CD14-positive monocyte (primary cell): ENCODE data around the gene SUCO. TPM values are rescaled to one million over a fixed set of nuclear protein-coding genes. Genes with fewer than 3 reads are reported as not detected.

Experiments used
- DNase-seq, 3 donors: peaks; one replicate each; pipeline ENCODE4 v3.0.0-alpha.2; 2011 to 2022
- H2AFZ ChIP-seq: 2 replicates; pipeline ENCODE4 v1.6.0; 2012; ENCODE audit warnings: mild to moderate bottlenecking, low read depth, low read length, inconsistent platforms; ENCODE audit not compliant: insufficient read depth, poor library complexity, severe bottlenecking
- H3K27ac ChIP-seq, 2 donors: 1 replicate in 1 of 2; 2 replicates in 1 of 2; pipeline ENCODE4 v1.5.1; 2012 to 2013; ENCODE audit warnings: low read length in 2 of 2, control low read depth in 1 of 2, inconsistent platforms in 1 of 2, low read depth in 1 of 2, mild to moderate bottlenecking in 1 of 2
- H3K27me3 ChIP-seq, 2 donors: one replicate each; pipeline versions ENCODE4 v1.6.0 to v1.6.1; 2011 to 2013; ENCODE audit warnings: low read length in 2 of 2; ENCODE audit not compliant: control insufficient read depth in 2 of 2, insufficient read depth in 2 of 2
- H3K36me3 ChIP-seq, 2 donors: replicated peaks in 1 of 2; 1 replicate in 1 of 2; 2 replicates in 1 of 2; pipeline versions ENCODE4 v1.5.1 to v1.6.1; 2012 to 2013; ENCODE audit warnings: low read length in 2 of 2, control low read depth in 1 of 2, inconsistent platforms in 1 of 2, mild to moderate bottlenecking in 1 of 2; ENCODE audit not compliant: insufficient read depth in 2 of 2, control insufficient read depth in 1 of 2
- H3K4me1 ChIP-seq, 2 donors: 1 replicate in 1 of 2; 2 replicates in 1 of 2; pipeline versions ENCODE4 v1.5.1 to v1.6.1; 2012 to 2013; ENCODE audit warnings: low read length in 2 of 2, control low read depth in 1 of 2, inconsistent platforms in 1 of 2, mild to moderate bottlenecking in 1 of 2, moderate library complexity in 1 of 2; ENCODE audit not compliant: insufficient read depth in 2 of 2, control insufficient read depth in 1 of 2
- H3K4me2 ChIP-seq: replicated peaks from 2 replicates; pipeline ENCODE3; 2012; ENCODE audit warnings: low read length, moderate library complexity, mild to moderate bottlenecking; ENCODE audit not compliant: poor library complexity, severe bottlenecking; ENCODE audit errors: extremely low read depth
- H3K4me3 ChIP-seq, 3 experiments: fragments of 200-600 bp in 1 of 3; sonication (generic) in 1 of 3; replicated peaks in 1 of 3; 1 replicate in 2 of 3; 2 replicates in 1 of 3; pipeline ENCODE4 v1.5.1; 2011 to 2013; ENCODE audit warnings: low read length in 3 of 3, mild to moderate bottlenecking in 3 of 3, control low read depth in 2 of 3, low read depth in 2 of 3, inconsistent platforms in 1 of 3, moderate library complexity in 1 of 3
- H3K79me2 ChIP-seq: 2 replicates; pipeline ENCODE4 v1.6.0; 2012; ENCODE audit warnings: mild to moderate bottlenecking, control low read depth, inconsistent platforms, low read length, moderate library complexity; ENCODE audit not compliant: insufficient read depth
- H3K9ac ChIP-seq: 2 replicates; pipeline ENCODE4 v1.6.0; 2017; ENCODE audit warnings: low read length, mild to moderate bottlenecking; ENCODE audit not compliant: insufficient read depth, poor library complexity, severe bottlenecking
- H3K9me3 ChIP-seq, 2 donors: replicated peaks in 1 of 2; 1 replicate in 1 of 2; 2 replicates in 1 of 2; pipeline versions ENCODE4 v1.5.1 to v1.6.1; 2012 to 2013; ENCODE audit warnings: low read length in 2 of 2, control low read depth in 1 of 2; ENCODE audit not compliant: control insufficient read depth in 1 of 2, insufficient read depth in 1 of 2
- H4K20me1 ChIP-seq: 2 replicates; pipeline ENCODE4 v1.6.0; 2012; ENCODE audit warnings: mild to moderate bottlenecking, low read length, control low read depth, moderate library complexity; ENCODE audit not compliant: insufficient read depth
- H3K27ac Mint-ChIP-seq, 7 donors: one replicate each; pipeline ENCODE4 v1.8.0; 2020; ENCODE audit warnings: mild to moderate bottlenecking in 7 of 7, mixed read lengths in 7 of 7, moderate library complexity in 6 of 7, inconsistent platforms in 2 of 7
- H3K27me3 Mint-ChIP-seq, 3 donors: one replicate each; pipeline ENCODE4 v1.8.0; 2021 to 2022; ENCODE audit warnings: low read depth in 3 of 3, mild to moderate bottlenecking in 3 of 3, mixed read lengths in 3 of 3, moderate library complexity in 3 of 3, inconsistent platforms in 1 of 3
- H3K36me3 Mint-ChIP-seq, 2 donors: one replicate each; pipeline ENCODE4 v1.8.0; 2020; ENCODE audit warnings: mixed read lengths in 2 of 2, inconsistent platforms in 1 of 2, mild to moderate bottlenecking in 1 of 2
- H3K4me1 Mint-ChIP-seq: one replicate; pipeline ENCODE4 v1.8.0; 2020; ENCODE audit warnings: mild to moderate bottlenecking, mixed read lengths
- H3K4me3 Mint-ChIP-seq, 2 donors: one replicate each; pipeline ENCODE4 v1.8.0; 2020; ENCODE audit warnings: mild to moderate bottlenecking in 2 of 2, mixed read lengths in 2 of 2, moderate library complexity in 1 of 2
- H3K9me3 Mint-ChIP-seq, 7 donors: one replicate each; pipeline ENCODE4 v1.8.0; 2020 to 2022; ENCODE audit warnings: mixed read lengths in 7 of 7, mild to moderate bottlenecking in 6 of 7, moderate library complexity in 6 of 7, inconsistent platforms in 2 of 7
- CTCF ChIP-seq: fragments of 200-600 bp; IDR thresholded peaks from one replicate; pipeline ENCODE4 v1.8.0; 2022; ENCODE audit warnings: antibody characterized with exemption, mild to moderate bottlenecking
- WGBS: methylation state at CpG from one replicate; pipeline ENCODE4 v1.1.5; 2013; ENCODE audit warnings: missing lambda C conversion rate; ENCODE audit not compliant: insufficient coverage; 5-methylcytosine and 5-hydroxymethylcytosine counted together
- intact Hi-C, 2 donors: fragments of 100-400 bp; cut with micrococcal nuclease; formaldehyde crosslinking; loops; one replicate each; pipeline versions ENCODE4 v1.15.0 to v1.15.1; 2023
- polyA plus RNA-seq, 3 donors: library from polyadenylated mRNA; depleted of rRNA in 1 of 3; unstranded in 2 of 3; stranded (reverse) in 1 of 3; fragments of 300-500 nt in 2 of 3; fragments of >200 nt in 1 of 3; fragmentation: Illumina TruSeq in 2 of 3; gene quantifications; 1 replicate in 2 of 3; 2 replicates in 1 of 3; pipeline ENCODE4 v1.2.3, GENCODE V29; 2012 to 2021

Gene SUCO
- polyA plus RNA-seq, 3 donors = 6.8 to 8.5 (median 6.8) TPM

- H3K27ac Mint-ChIP-seq = peak overlapping the region in 1 of 7 donors; percentile 13
- H3K36me3 Mint-ChIP-seq = peaks cover 7 to 20% of the 10 kb centered on the region in 2 donors
- peaks cover 10 to 13% of the 10 kb centered on the region in 2 donors for H3K4me1 ChIP-seq
- H4K20me1 ChIP-seq = peaks cover 85% of the 10 kb centered on the region
- peaks cover 96% of the 10 kb centered on the region for H3K79me2 ChIP-seq
- H3K9me3 Mint-ChIP-seq = no peaks in the 10 kb centered on the region
- no peaks in the 10 kb centered on the region for H3K27me3 ChIP-seq
- no peaks in the 10 kb centered on the region for H3K9me3 ChIP-seq
- DNase-seq = no peak
- no peaks in the 10 kb centered on the region for H3K27me3 Mint-ChIP-seq
- WGBS = no CpG with 5 or more reads among the region's 2 CpGs
- no peak overlapping the region for H3K27ac ChIP-seq
- intact Hi-C loops = no loop called here
- peaks cover 14% of the 10 kb centered on the region for H3K4me1 Mint-ChIP-seq
- no peak overlapping the region for H3K4me3 Mint-ChIP-seq
- H3K4me2 ChIP-seq = no peak overlapping the region
- H3K9ac ChIP-seq = no peak overlapping the region
- peaks cover 3 to 14% of the 10 kb centered on the region in 2 donors for H3K36me3 ChIP-seq
- H3K4me3 ChIP-seq = no peak overlapping the region
- H2AFZ ChIP-seq = no peak overlapping the region
- no peak for TF ChIP-seq CTCF
Measured at GRCh38 chr1:172549621-172550280, 16.8 kb downstream of the SUCO start.

- H3K79me2 ChIP-seq = peaks cover 92% of the 10 kb centered on the region
- H3K9me3 ChIP-seq = no peaks in the 10 kb centered on the region
- intact Hi-C loops = no loop called here
- H3K4me1 Mint-ChIP-seq = peaks cover 14% of the 10 kb centered on the region
- H3K4me2 ChIP-seq = no peak overlapping the region
- H3K27ac Mint-ChIP-seq = no peak overlapping the region
- H3K27ac ChIP-seq = no peak overlapping the region
- peaks cover 70% of the 10 kb centered on the region for H4K20me1 ChIP-seq
- peaks cover 22 to 35% of the 10 kb centered on the region in 2 donors for H3K36me3 Mint-ChIP-seq
- no peaks in the 10 kb centered on the region for H3K27me3 ChIP-seq
- H3K4me1 ChIP-seq = no peaks in the 10 kb centered on the region
- H3K4me3 ChIP-seq = no peak overlapping the region
- no peak for TF ChIP-seq CTCF
- H3K9me3 Mint-ChIP-seq = no peaks in the 10 kb centered on the region
- no peak for DNase-seq
- H3K9ac ChIP-seq = no peak overlapping the region
- no CpG with 5 or more reads among the region's 6 CpGs for WGBS
- no peak overlapping the region for H3K4me3 Mint-ChIP-seq
- H3K36me3 ChIP-seq = peaks cover 13 to 30% of the 10 kb centered on the region in 2 donors
- H3K27me3 Mint-ChIP-seq = no peaks in the 10 kb centered on the region
- no peak overlapping the region for H2AFZ ChIP-seq
Measured at GRCh38 chr1:172551279-172551678, 18.3 kb downstream of the SUCO start.
